ENCODE results near the gene RAB10.
"Not testable (repeated sequence)": the region's sequence is repeated elsewhere in the genome, so short reads cannot be mapped to it uniquely, and the experiment has no call there.

- not testable (repeated sequence) for TF ChIP-seq CTCF, EP300, POLR2AphosphoS5, POLR2A (IDR thresholded peaks at IDR 0.05)
Observed at GRCh38 chr2:26088931-26089330, 55.0 kb downstream of the RAB10 start.
